HG03045 (cell line): ENCODE data around the gene SERINC5.
"Not testable (repeated sequence)": the region's sequence is repeated elsewhere in the genome, so short reads cannot be mapped to it uniquely, and the experiment has no call there.

Source experiments
- ATAC-seq: cut with Tn5 transposase; IDR thresholded peaks from one replicate; pipeline ENCODE4 v1.9.1; 2021; ENCODE audit warnings: mild to moderate bottlenecking, moderate library complexity; ENCODE audit not compliant: unreplicated experiment

SERINC5 gene

GRCh38 chr5:80181618-80182211 is 74.1 kb downstream of the SERINC5 start:
- ATAC-seq, result no peak

- ATAC-seq, result no peak
Measured at GRCh38 chr5:80177236-80177635, 78.6 kb downstream of the SERINC5 start.

- no peak for ATAC-seq
Measured at GRCh38 chr5:80175337-80175736, 80.5 kb downstream of the SERINC5 start.

DNA sequence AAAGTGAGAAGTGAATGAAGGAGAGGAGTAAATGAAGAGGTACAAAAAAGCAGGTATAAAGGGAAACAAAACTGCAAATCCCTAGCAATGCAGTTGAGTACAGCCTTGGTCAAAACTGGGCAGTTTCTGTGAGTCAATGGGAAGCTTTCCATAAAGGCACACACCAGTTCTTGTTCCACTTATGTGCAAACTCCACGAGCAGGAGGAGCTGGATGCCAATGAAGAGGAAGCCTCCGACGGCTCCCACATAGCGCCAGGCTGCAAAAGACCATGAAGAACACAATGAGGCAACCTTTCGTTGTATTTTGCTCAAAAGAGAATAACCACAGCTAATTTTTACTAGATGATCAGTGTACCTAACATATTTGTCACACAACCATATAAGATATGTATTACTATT is 81.1 kb downstream of the SERINC5 start:
- ATAC-seq, result no peak

DNA sequence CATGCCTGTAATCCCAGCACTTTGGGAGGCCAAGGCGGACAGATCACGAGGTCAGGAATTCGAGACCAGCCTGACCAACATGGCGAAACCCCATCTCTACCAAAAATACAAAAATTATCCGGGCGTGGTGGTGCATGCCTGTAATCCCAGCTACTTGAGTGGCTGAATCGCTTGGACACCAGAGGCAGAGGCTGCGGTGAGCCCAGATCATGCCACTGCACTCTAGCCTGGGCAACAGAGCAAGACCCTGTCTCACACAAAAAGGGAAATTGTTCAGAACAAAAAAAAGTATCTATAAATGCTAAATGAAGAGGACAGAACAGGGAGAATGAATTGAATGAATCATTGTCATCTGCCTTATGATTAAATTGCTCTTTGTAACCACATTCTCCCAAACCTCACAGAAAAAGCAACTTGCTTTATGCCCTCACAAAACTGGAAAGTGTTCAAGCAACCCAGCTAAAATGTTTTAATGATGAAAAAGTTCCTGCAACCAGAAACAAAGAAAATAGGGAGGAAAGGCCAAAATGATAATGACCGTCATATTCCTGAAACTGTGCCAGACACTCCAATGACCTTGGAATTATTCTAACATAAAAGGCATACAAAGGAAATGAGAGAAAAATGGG is 83.7 kb downstream of the SERINC5 start:
- ATAC-seq, result no peak

DNA sequence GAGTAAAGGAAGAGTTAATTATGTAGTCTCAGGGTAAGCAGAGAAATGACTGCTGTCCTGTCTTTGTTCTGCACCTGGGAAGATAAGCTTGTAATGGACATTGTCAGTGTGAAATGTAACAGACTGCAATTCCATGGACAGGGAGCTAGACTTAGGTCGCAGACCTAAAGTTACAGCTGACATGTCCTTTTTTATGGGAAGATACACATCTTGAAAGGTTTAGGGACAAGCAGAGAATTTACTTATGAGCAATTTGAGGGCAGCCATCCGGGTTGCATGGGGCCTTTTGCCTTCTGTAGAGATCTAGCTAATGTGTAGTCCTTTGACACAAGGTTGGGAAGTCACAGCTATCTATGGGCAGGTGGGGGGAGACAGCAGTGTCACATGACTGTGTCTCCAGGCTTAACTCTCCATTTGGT is 85.7 kb downstream of the SERINC5 start:
- no peak for ATAC-seq

- no peak for ATAC-seq
Measured at GRCh38 chr5:80168388-80169028, 87.3 kb downstream of the SERINC5 start.

DNA sequence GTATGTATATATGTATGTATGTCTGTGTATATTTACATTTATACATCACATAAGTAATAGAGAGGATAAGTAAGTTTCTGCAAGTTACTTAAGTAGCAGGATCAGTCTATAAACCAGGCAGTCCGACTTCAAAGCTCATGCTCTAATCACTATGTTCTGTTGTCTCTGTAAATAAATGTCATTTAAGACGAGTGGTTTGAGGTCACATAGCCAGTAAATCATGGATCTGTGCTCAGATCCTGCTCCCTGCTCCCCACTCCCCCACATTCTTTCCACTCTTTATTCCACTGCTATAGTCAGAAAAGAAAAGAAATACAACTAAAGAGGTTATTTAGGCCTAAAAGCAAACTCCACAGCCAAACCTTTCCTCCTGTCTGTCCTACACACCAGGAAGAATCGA is 90.4 kb downstream of the SERINC5 start:
- ATAC-seq, result no peak

- no peak for ATAC-seq
Measured at GRCh38 chr5:80161165-80161564, 94.7 kb downstream of the SERINC5 start.

DNA sequence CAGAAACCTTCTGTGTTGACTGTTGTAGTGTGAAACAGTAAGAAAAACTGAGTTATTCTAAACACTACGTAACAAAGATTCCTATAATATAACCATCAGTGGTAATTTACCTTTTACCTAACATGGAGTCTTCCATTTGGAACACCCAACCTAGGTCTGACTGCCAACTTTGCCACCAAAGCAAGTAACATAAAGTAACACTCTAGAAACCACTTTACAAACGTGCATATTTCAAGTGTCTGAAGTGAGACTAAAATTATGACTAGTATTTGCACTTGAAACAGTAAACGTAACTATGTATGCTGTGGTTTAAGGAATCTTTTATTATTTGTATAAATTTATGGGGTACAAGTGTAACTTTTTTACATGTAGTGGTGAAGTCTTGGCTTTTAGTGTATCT is 95.6 kb downstream of the SERINC5 start:
- no peak for ATAC-seq

- no peak for ATAC-seq
Measured at GRCh38 chr5:80159133-80159815, 96.6 kb downstream of the SERINC5 start.

GRCh38 chr5:80156156-80156555 is 99.7 kb downstream of the SERINC5 start:
- ATAC-seq, result no peak

DNA sequence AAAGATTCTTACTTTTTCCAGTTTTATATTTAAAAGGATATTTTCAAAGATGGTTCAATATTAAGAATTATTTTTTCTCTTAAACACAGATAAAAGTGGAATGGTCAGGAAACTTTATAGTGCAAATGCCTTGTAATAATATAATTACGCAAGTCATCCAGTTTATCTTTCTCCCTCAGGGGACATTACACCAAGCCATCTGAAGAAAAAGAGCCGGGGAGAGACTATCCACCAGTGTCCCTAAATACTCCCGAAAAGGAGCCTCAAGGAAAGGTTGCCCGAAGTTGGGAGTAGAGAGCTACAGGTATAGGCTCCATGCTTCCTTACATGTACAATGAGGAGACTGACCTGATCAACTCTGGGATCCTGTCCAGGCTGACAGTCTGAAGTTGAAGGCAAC is 101.1 kb downstream of the SERINC5 start:
- ATAC-seq, result no peak

DNA sequence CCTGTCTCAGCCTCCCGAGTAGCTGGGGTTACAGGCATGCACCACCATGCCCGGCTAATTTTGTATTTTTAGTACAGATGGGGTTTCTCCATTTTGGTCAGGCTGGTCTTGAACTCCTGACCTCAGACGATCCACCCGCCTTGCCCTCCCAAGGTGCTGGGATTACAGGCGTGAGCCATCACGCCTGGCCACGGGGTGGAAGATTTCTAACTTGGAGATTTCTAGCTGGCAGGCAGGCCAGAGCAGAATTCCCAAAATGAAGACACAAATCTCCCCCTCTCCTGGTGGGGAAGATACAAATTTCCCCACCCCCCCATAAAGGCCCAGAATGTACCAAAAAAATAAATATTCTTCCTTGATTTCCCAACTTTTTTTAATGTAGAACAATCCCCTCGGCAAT is 101.6 kb downstream of the SERINC5 start:
- not testable (repeated sequence) for ATAC-seq

DNA sequence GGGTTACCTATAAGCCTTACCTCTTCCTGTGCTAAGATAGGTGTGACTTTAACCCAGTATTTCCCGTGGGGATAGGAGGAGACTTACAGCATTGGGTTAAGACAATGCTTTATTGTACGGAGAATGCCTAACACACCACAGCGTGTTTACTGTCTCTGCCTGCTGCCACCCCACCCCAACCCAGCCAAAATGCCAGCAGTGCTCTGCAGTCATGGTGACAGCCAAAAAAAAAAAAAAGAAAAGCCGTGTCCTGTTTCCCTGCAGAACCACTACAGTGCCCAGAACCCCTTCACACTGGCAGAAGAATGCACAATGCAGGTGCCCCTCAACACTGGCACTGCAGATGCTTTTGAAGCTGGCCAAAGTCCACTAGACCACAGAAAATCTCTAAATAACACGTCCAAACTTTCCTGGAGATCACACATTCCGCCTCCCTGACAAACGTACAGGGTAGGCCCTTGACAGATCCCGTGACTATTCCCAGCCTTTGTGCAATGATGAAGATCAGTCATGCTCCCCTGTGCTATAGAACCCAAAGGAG is 102.2 kb downstream of the SERINC5 start:
- no peak for ATAC-seq

DNA sequence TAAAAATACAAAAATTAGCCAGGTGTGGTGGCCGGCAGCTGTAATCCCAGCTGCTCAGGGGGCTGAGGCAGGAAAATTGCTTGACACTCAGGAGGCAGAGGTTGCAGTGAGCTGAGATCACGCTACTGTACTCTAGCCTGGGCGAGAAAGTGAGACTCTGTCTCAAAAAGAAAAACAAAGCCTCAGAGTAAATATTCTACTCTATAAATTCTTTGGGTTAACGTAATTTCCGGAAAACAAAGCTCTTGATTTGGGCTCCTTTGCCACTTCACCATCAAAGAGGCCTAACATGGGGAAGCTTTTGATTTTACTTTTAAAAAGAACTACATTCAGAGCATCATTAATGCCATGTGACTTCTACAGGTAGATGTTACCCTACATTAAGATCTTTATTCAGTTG is 103.1 kb downstream of the SERINC5 start:
- ATAC-seq, result no peak

GRCh38 chr5:80151890-80152289 is 104.0 kb downstream of the SERINC5 start:
- ATAC-seq, result no peak

- ATAC-seq, result no peak
Measured at GRCh38 chr5:80150731-80151130, 105.1 kb downstream of the SERINC5 start.

DNA sequence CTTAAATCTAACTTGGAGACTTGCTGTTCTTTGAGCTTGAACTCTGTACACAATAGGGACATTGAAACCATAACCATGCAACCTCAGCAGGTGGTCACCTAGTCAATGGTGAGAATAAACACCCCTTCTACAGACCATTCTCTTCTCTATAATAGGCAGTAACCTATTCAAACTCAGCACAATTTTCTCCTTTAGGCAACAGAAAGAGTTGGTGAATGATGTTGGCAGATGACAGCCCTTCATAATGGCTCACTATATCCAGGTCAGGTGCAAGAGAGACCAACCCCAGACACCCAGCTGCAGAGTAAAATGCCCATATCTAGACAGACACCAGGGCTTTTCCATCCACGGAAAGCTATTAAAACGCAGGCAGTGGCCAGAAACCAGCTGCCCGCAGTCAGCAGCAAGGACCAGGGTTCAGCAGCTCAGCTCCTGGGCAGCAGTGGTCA is 106.7 kb downstream of the SERINC5 start:
- no peak for ATAC-seq

- ATAC-seq, result no peak
Measured at GRCh38 chr5:80147119-80147815, 108.6 kb downstream of the SERINC5 start.

DNA sequence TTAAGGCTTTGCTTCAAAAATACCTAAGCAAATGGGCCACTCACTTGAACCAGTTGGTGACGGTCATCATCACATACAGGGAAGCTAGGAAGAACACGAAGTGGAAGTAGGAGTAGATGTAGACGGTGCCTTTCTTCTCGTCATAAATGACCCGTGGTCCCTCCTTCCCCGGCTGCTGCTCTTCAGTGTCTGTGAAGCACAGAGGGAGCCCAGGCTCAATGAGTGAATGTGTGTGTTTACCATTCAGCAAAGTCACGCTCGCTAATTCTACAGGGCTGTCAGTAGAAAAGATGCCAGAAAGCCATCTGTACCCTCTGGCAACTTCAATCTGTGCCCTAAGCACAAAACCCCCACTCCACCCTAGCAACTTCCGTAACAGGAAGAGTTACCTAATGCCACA is 109.8 kb downstream of the SERINC5 start:
- ATAC-seq, result no peak
